ENCODE data around the gene BMP3. TPM values are rescaled to one million over a fixed set of nuclear protein-coding genes. Genes with fewer than 3 reads are reported as not detected.

The BMP3 gene
- total RNA-seq, 1 donor from 2014 or later, result 0.33 TPM

DNA sequence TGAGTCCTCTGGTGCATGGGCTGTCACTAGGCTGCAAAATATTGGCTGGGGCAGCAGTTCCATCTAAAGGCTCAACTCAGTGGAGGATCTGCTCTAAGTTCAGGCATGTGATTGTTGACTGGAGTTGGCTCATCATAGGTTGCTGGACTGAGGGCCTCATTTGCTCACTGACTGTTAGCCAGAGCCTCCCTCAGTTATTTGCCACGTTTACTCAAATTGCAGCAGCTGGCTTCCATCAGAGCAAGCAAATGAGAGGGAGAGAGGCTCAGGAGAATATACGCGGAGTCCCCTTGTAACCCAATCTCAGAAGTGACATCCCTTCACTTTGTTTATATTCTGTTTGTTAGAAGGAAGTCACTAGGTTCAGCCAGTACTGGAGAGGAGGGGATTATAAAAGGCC lies 54.1 kb downstream of the BMP3 start:
- TF ChIP-seq, protein P1, sequence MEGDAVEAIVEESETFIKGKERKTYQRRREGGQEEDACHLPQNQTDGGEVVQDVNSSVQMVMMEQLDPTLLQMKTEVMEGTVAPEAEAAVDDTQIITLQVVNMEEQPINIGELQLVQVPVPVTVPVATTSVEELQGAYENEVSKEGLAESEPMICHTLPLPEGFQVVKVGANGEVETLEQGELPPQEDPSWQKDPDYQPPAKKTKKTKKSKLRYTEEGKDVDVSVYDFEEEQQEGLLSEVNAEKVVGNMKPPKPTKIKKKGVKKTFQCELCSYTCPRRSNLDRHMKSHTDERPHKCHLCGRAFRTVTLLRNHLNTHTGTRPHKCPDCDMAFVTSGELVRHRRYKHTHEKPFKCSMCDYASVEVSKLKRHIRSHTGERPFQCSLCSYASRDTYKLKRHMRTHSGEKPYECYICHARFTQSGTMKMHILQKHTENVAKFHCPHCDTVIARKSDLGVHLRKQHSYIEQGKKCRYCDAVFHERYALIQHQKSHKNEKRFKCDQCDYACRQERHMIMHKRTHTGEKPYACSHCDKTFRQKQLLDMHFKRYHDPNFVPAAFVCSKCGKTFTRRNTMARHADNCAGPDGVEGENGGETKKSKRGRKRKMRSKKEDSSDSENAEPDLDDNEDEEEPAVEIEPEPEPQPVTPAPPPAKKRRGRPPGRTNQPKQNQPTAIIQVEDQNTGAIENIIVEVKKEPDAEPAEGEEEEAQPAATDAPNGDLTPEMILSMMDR (IDR thresholded peaks at IDR 0.05; ENCODE audit: insufficient read depth, low read length, poor library complexity, severe bottlenecking), result no peak
- no peak for DNase-seq (ENCODE audit: low read depth)
- H3K27me3 ChIP-seq (ENCODE audit: control insufficient read depth, insufficient read depth, low read length), result no peaks in the 10 kb centered on the region

DNA sequence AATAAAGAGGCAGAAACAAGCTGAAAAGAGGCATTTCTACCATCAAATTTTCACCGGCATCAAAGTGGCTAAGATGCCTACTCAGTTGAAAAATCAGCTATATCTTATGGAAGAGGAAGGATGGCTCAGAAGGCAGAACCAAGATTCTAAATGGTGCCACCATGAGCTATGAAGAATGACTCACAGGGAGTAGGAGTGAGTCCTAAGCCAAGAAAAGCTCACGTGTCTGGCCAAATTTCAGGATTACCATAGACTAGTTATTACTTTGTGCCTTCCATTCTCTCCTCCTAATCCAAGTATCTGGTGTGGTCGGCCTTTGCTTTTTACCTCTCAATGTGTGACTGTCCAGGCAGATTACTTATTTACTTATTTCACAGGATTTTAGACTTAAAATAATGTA lies 54.8 kb downstream of the BMP3 start:
- DNase-seq (ENCODE audit: low read depth), result no peak
- Histone ChIP-seq H3K4me3 (ENCODE audit: low read depth, low read length) (no peak overlapping the region), H3K27me3 (ENCODE audit: control insufficient read depth, insufficient read depth, low read length) (no peaks in the 10 kb centered on the region), H3K36me3 (ENCODE audit: control insufficient read depth, insufficient read depth, low read length) (no peaks in the 10 kb centered on the region)
- TF ChIP-seq, protein P1 (IDR thresholded peaks at IDR 0.05; ENCODE audit: insufficient read depth, low read length, poor library complexity, severe bottlenecking), result no peak

More for the DNA sequence above, 54.1 kb downstream of the BMP3 start:
- Histone ChIP-seq H3K4me3 (ENCODE audit: low read depth, low read length) (no peak overlapping the region), H3K36me3 (ENCODE audit: control insufficient read depth, insufficient read depth, low read length) (no peaks in the 10 kb centered on the region)

GRCh38 chr4:81085979-81086378 lies 55.5 kb downstream of the BMP3 start:
- no peaks in the 10 kb centered on the region for H3K27me3 ChIP-seq (ENCODE audit: control insufficient read depth, insufficient read depth, low read length)
- no peaks in the 10 kb centered on the region for H3K36me3 ChIP-seq (ENCODE audit: control insufficient read depth, insufficient read depth, low read length)
- DNase-seq (ENCODE audit: low read depth), result no peak
- H3K4me3 ChIP-seq (ENCODE audit: low read depth, low read length), result no peak overlapping the region
- TF ChIP-seq, protein P1 (IDR thresholded peaks at IDR 0.05; ENCODE audit: insufficient read depth, low read length, poor library complexity, severe bottlenecking), result no peak

GRCh38 chr4:81093720-81094401 lies 63.4 kb downstream of the BMP3 start:
- no peaks in the 10 kb centered on the region for H3K27me3 ChIP-seq (ENCODE audit: control insufficient read depth, insufficient read depth, low read length)

DNA sequence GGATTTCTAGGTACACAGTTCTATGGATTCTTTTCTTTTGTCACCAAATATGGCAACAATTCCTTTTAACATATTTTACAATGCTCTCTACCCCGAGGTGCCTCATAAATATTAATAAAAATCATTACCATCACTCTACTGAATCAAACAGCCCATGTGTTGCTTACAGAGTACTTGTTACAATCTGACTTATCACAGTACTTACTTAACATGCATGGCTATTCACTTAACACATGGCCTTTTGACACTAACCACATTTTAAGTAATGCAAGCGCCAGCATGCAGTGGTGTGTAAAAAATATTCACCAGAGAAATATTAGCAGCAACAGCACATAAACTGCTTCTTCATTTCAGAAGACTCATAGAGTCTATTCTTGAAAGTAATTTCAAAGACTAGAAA lies 64.9 kb downstream of the BMP3 start:
- DNase-seq (ENCODE audit: low read depth), result no peak
- TF ChIP-seq, protein P1 (IDR thresholded peaks at IDR 0.05; ENCODE audit: insufficient read depth, low read length, poor library complexity, severe bottlenecking), result no peak
- no peaks in the 10 kb centered on the region for H3K27me3 ChIP-seq (ENCODE audit: control insufficient read depth, insufficient read depth, low read length)
- no peak overlapping the region for H3K4me3 ChIP-seq (ENCODE audit: low read depth, low read length)
- H3K36me3 ChIP-seq (ENCODE audit: control insufficient read depth, insufficient read depth, low read length), result no peaks in the 10 kb centered on the region

More at GRCh38 chr4:81093720-81094401, 63.4 kb downstream of the BMP3 start:
- no peak for DNase-seq (ENCODE audit: low read depth)
- no peak overlapping the region for H3K4me3 ChIP-seq (ENCODE audit: low read depth, low read length)
- TF ChIP-seq, protein P1 (IDR thresholded peaks at IDR 0.05; ENCODE audit: insufficient read depth, low read length, poor library complexity, severe bottlenecking), result no peak
- H3K36me3 ChIP-seq (ENCODE audit: control insufficient read depth, insufficient read depth, low read length), result no peaks in the 10 kb centered on the region

- no peak overlapping the region for H3K4me3 ChIP-seq (ENCODE audit: low read depth, low read length)
- no peak for DNase-seq (ENCODE audit: low read depth)
- no peaks in the 10 kb centered on the region for H3K36me3 ChIP-seq (ENCODE audit: control insufficient read depth, insufficient read depth, low read length)
- no peaks in the 10 kb centered on the region for H3K27me3 ChIP-seq (ENCODE audit: control insufficient read depth, insufficient read depth, low read length)
- TF ChIP-seq, protein P1 (IDR thresholded peaks at IDR 0.05; ENCODE audit: insufficient read depth, low read length, poor library complexity, severe bottlenecking), result no peak
Measured at GRCh38 chr4:81096566-81096965, 66.1 kb downstream of the BMP3 start.

Data from kidney epithelial cell (primary cell).